DOHH2 (cell line): ENCODE measurements around the gene WDR13.

Experiments used
- EZH2phosphoT487 ChIP-seq: fragments of 200-600 bp; sonication (generic); IDR thresholded peaks from 2 replicates; pipeline ENCODE4 v1.6.1; 2017; ENCODE audit warnings: borderline replicate concordance, mild to moderate bottlenecking, antibody characterized with exemption, low read length, moderate library complexity, mixed read lengths
- TF ChIP-seq, protein P1 (sequence below): fragments of 200-600 bp; sonication (generic); IDR thresholded peaks from one replicate; pipeline ENCODE4 v1.5.1; 2014; ENCODE audit warnings: antibody characterized with exemption, mild to moderate bottlenecking, low read depth, low read length; ENCODE audit not compliant: poor library complexity, severe bottlenecking

DNA sequence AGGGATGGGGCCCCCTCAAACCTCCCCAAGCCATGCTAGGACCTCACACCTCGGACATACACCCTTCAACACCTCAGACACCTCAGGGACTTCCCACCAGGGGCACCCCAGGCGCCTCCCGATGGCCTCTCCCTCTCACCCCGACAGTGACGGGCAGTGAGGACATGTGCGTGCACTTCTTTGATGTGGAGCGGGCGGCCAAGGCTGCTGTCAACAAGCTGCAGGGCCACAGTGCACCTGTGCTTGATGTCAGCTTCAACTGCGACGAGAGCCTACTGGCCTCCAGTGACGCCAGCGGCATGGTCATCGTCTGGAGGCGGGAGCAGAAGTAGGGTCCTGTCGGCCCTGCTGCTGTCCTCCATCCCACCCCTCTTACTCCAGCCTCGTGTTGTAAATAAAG is 7.4 kb downstream of the WDR13 start:
- TF ChIP-seq, protein P1, sequence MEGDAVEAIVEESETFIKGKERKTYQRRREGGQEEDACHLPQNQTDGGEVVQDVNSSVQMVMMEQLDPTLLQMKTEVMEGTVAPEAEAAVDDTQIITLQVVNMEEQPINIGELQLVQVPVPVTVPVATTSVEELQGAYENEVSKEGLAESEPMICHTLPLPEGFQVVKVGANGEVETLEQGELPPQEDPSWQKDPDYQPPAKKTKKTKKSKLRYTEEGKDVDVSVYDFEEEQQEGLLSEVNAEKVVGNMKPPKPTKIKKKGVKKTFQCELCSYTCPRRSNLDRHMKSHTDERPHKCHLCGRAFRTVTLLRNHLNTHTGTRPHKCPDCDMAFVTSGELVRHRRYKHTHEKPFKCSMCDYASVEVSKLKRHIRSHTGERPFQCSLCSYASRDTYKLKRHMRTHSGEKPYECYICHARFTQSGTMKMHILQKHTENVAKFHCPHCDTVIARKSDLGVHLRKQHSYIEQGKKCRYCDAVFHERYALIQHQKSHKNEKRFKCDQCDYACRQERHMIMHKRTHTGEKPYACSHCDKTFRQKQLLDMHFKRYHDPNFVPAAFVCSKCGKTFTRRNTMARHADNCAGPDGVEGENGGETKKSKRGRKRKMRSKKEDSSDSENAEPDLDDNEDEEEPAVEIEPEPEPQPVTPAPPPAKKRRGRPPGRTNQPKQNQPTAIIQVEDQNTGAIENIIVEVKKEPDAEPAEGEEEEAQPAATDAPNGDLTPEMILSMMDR = no peak
- no peak for TF ChIP-seq EZH2phosphoT487
